HEK293 (cell line): ENCODE results near the gene NHLRC1.
A peak's percentile ranks its signal among the peaks of the same experiment; 100 is the strongest.

Experiments
- CTCF ChIA-PET: fragments of 350-600 bp; formaldehyde crosslinking; extraction: SDS; loops from one replicate; lab custom pipeline; 2021; ENCODE audit warnings: antibody characterized with exemption; lab: Yijun Ruan, JAX
- POLR2A ChIA-PET: fragments of 300-600 bp; formaldehyde crosslinking; extraction: SDS; loops from one replicate; lab custom pipeline; 2020; ENCODE audit warnings: antibody characterized with exemption, inconsistent platforms; lab: Yijun Ruan, JAX
- H3K27ac ChIP-seq: fragments of 200-500 bp; sonication (Bioruptor generic); 2 replicates; pipeline ENCODE4 v1.5.1; 2014; ENCODE audit warnings: low read depth, low read length, control low read depth, inconsistent platforms; ENCODE audit errors: extremely low read depth
- H3K36me3 ChIP-seq, 2 experiments: fragments of 200-500 bp in 1 of 2; sonication (Bioruptor generic) in 1 of 2; 1 replicate in 1 of 2; 2 replicates in 1 of 2; pipeline ENCODE4 v1.5.1; 2014 to 2017; ENCODE audit warnings: inconsistent platforms in 2 of 2, low read length in 2 of 2; ENCODE audit not compliant: control insufficient read depth in 2 of 2, insufficient read depth in 1 of 2
- H3K4me1 ChIP-seq: fragments of 200-500 bp; sonication (Bioruptor generic); 2 replicates; pipeline ENCODE4 v1.5.1; 2014; ENCODE audit warnings: mild to moderate bottlenecking, low read length, inconsistent platforms; ENCODE audit not compliant: control insufficient read depth, insufficient read depth
- H3K4me3 ChIP-seq: 2 replicates; pipeline ENCODE4 v1.5.1; 2011; ENCODE audit warnings: low read depth, mild to moderate bottlenecking, control low read depth, low read length, moderate library complexity
- H3K9me3 ChIP-seq: fragments of 200-500 bp; sonication (Bioruptor generic); 2 replicates; pipeline ENCODE4 v1.5.1; 2014; ENCODE audit warnings: low read depth, low read length, inconsistent platforms; ENCODE audit not compliant: control insufficient read depth, insufficient read depth
- EGR2 ChIP-seq: fragments of 450-650 bp; formaldehyde crosslinking; IDR thresholded peaks from 2 replicates; pipeline ENCODE4 v1.5.1; 2016; ENCODE audit warnings: low read depth, missing biosample characterization, missing genetic modification characterization
- KLF10 ChIP-seq: fragments of 450-650 bp; IDR thresholded peaks from 2 replicates; pipeline ENCODE4 v1.5.1; 2018; ENCODE audit warnings: missing biosample characterization, mild to moderate bottlenecking, missing genetic modification characterization
- KLF16 ChIP-seq: fragments of 450-650 bp; formaldehyde crosslinking; IDR thresholded peaks from 2 replicates; pipeline ENCODE4 v1.5.1; 2017; ENCODE audit warnings: missing biosample characterization, missing genetic modification characterization
- PRDM4 ChIP-seq: fragments of 450-650 bp; formaldehyde crosslinking; IDR thresholded peaks from 2 replicates; pipeline ENCODE4 v1.5.1; 2017; ENCODE audit warnings: missing biosample characterization, missing genetic modification characterization
- SP2 ChIP-seq: fragments of 450-650 bp; formaldehyde crosslinking; IDR thresholded peaks from 2 replicates; pipeline ENCODE4 v1.5.1; 2016; ENCODE audit warnings: missing biosample characterization, missing genetic modification characterization
- SP7 ChIP-seq: fragments of 450-650 bp; formaldehyde crosslinking; IDR thresholded peaks from 2 replicates; pipeline ENCODE4 v1.5.1; 2016; ENCODE audit warnings: missing biosample characterization, missing genetic modification characterization
- TRIM28 ChIP-seq: IDR thresholded peaks from 2 replicates; pipeline ENCODE4 v1.6.1; 2011; ENCODE audit warnings: low read length, control low read depth, borderline replicate concordance
- ZBTB11 ChIP-seq: fragments of 450-650 bp; formaldehyde crosslinking; conservative IDR thresholded peaks from 2 replicates; pipeline ENCODE4 v1.5.1; 2016; ENCODE audit warnings: low read depth, missing biosample characterization, missing genetic modification characterization
- ZBTB44 ChIP-seq: fragments of 450-650 bp; IDR thresholded peaks from 2 replicates; pipeline ENCODE4 v1.5.1; 2018; ENCODE audit warnings: missing biosample characterization, mild to moderate bottlenecking, missing genetic modification characterization
- ZBTB7A ChIP-seq: fragments of 450-650 bp; formaldehyde crosslinking; IDR thresholded peaks from 2 replicates; pipeline ENCODE4 v1.5.1; 2016; ENCODE audit warnings: low read depth, missing biosample characterization, missing genetic modification characterization
- ZEB2 ChIP-seq: fragments of 450-650 bp; formaldehyde crosslinking; IDR thresholded peaks from 2 replicates; pipeline ENCODE4 v1.5.1; 2016; ENCODE audit warnings: missing biosample characterization, missing genetic modification characterization
- ZNF114 ChIP-seq: fragments of 450-650 bp; formaldehyde crosslinking; IDR thresholded peaks from 2 replicates; pipeline ENCODE4 v1.5.0; 2017; ENCODE audit warnings: missing biosample characterization, missing genetic modification characterization
- ZNF175 ChIP-seq: fragments of 450-650 bp; formaldehyde crosslinking; IDR thresholded peaks from 2 replicates; pipeline ENCODE4 v1.5.1; 2016; ENCODE audit warnings: missing biosample characterization, missing genetic modification characterization
- ZNF335 ChIP-seq: fragments of 450-650 bp; formaldehyde crosslinking; conservative IDR thresholded peaks from 2 replicates; pipeline ENCODE4 v1.5.1; 2016; ENCODE audit warnings: missing biosample characterization, missing genetic modification characterization
- ZNF48 ChIP-seq: fragments of 450-650 bp; formaldehyde crosslinking; IDR thresholded peaks from 2 replicates; pipeline ENCODE4 v1.5.1; 2016; ENCODE audit warnings: missing biosample characterization, missing genetic modification characterization
- ZNF501 ChIP-seq: fragments of 450-650 bp; formaldehyde crosslinking; IDR thresholded peaks from 2 replicates; pipeline ENCODE4 v1.5.1; 2016; ENCODE audit warnings: missing biosample characterization, missing genetic modification characterization
- ZNF600 ChIP-seq: fragments of 450-650 bp; formaldehyde crosslinking; IDR thresholded peaks from 2 replicates; pipeline ENCODE4 v1.5.1; 2016; ENCODE audit warnings: missing biosample characterization, missing genetic modification characterization
- ZNF747 ChIP-seq: fragments of 450-650 bp; formaldehyde crosslinking; IDR thresholded peaks from 2 replicates; pipeline ENCODE4 v1.5.1; 2016; ENCODE audit warnings: missing biosample characterization, missing genetic modification characterization
- TF ChIP-seq, protein P1 (sequence below): fragments of 450-650 bp; formaldehyde crosslinking; IDR thresholded peaks from 2 replicates; pipeline ENCODE4 v1.5.1; 2016; ENCODE audit warnings: missing biosample characterization, missing genetic modification characterization
- TF ChIP-seq, protein P2 (sequence below): fragments of 450-650 bp; formaldehyde crosslinking; IDR thresholded peaks from 2 replicates; pipeline ENCODE4 v1.5.1; 2016; ENCODE audit warnings: missing biosample characterization, missing genetic modification characterization
- TF ChIP-seq, protein P3 (sequence below): fragments of 450-650 bp; formaldehyde crosslinking; IDR thresholded peaks from 2 replicates; pipeline ENCODE4 v1.5.1; 2016; ENCODE audit warnings: missing biosample characterization, missing genetic modification characterization, borderline replicate concordance

The NHLRC1 gene

GRCh38 chr6:18155864-18156421 lies 33.5 kb upstream of the NHLRC1 start (continued):
- TF ChIP-seq ZBTB44 (tag by site-specific recombination) (no peak), ZNF48 (tag by site-specific recombination) (no peak), ZNF335 (peak; percentile 53), ZNF175 (tag by site-specific recombination) (no peak), ZBTB7A (tag by site-specific recombination) (no peak)
- TF ChIP-seq, protein P1, sequence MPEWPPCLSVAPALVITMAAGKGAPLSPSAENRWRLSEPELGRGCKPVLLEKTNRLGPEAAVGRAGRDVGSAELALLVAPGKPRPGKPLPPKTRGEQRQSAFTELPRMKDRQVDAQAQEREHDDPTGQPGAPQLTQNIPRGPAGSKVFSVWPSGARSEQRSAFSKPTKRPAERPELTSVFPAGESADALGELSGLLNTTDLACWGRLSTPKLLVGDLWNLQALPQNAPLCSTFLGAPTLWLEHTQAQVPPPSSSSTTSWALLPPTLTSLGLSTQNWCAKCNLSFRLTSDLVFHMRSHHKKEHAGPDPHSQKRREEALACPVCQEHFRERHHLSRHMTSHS (tag by site-specific recombination): no peak

DNA sequence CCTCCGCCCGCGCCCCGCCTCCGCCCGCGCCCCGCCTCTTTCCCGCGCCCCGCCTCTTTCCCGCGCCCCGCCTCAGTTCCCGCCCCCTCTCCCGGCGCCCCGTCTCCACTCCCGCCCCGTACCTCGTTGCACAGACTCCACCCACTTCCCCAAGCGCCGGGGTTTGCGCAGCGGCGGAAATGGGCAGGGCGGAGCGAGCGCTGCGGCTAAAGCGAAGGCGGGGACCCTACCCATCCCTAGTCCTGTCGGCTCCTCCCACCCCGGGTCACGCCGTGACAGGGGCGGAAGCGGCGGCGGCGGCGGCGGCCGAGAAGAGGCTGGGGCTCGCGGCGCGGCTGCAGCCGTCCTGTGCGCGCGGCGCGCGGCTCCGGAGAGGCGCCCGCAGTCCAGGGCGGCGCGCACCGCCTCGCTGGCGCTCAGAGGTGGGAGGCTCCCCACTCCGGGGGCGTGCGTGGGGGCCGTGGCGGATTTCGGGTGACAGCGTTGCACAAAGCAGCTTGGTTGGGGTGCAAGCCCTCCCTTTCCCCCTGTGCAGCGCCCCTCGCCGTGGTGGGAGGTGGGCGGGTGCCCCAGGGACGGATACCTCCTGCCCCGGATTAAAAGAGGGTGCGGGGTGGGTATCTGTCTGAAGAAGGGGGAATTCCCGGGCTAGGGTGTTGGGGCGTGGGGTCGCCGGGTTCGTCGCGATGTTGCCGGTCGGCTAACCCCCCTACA lies 32.8 kb upstream of the NHLRC1 start, which contains the start of gene KDM1B:
Gene KDM1B (plus strand): TSS at position 273 of the 714 bp plus-strand sequence. CDS start 4,474 bp downstream, outside the sequence.
- H3K4me3 ChIP-seq: peak within 1 kb of the TSS; percentile 93
- CTCF ChIA-PET: interaction anchor here (0.5 kb wide), 1 partner anchor 103 kb away, joined by 4 read pairs; no protein-coding TSS in a partner anchor
- H3K9me3 ChIP-seq: no peaks in the 10 kb centered on the region
- H3K36me3 ChIP-seq: peaks cover 0 to 8% of the 10 kb centered on the region in 2 experiments; a peak in 2 of 3 replicates
- H3K27ac ChIP-seq: peak within 1 kb of the TSS; percentile 76
- H3K4me1 ChIP-seq: peaks cover 3% of the 10 kb centered on the region; the same call in 1 of the 2 replicates
- POLR2A ChIA-PET: interaction anchor here (0.5 to 0.8 kb wide), 3 partner anchors 13 to 277 kb away, joined by 3 to 4 read pairs (median 3); partner anchors contain the start of gene RNF144B
- TF ChIP-seq ZNF501 (tag by site-specific recombination): 0 out of 2 replicates have a peak, but pooled peaks have one; percentile 23
- peak; percentile 72 for TF ChIP-seq EGR2 (tag by site-specific recombination)
- TF ChIP-seq, protein P2, sequence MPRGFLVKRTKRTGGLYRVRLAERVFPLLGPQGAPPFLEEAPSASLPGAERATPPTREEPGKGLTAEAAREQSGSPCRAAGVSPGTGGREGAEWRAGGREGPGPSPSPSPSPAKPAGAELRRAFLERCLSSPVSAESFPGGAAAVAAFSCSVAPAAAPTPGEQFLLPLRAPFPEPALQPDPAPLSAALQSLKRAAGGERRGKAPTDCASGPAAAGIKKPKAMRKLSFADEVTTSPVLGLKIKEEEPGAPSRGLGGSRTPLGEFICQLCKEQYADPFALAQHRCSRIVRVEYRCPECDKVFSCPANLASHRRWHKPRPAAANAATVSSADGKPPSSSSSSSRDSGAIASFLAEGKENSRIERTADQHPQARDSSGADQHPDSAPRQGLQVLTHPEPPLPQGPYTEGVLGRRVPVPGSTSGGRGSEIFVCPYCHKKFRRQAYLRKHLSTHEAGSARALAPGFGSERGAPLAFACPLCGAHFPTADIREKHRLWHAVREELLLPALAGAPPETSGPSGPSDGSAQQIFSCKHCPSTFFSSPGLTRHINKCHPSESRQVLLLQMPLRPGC (tag by site-specific recombination): 0 out of 2 replicates have a peak, but pooled peaks have one; percentile 31
- TF ChIP-seq KLF16 (tag by site-specific recombination): no peak; the same call in 1 of the 2 replicates
- TF ChIP-seq ZBTB11 (tag by site-specific recombination): peak; percentile 48; the same call in 1 of the 2 replicates
- TF ChIP-seq PRDM4 (tag by site-specific recombination): 0 out of 2 replicates have a peak, but pooled peaks have one; percentile 9
- TF ChIP-seq, protein P3, sequence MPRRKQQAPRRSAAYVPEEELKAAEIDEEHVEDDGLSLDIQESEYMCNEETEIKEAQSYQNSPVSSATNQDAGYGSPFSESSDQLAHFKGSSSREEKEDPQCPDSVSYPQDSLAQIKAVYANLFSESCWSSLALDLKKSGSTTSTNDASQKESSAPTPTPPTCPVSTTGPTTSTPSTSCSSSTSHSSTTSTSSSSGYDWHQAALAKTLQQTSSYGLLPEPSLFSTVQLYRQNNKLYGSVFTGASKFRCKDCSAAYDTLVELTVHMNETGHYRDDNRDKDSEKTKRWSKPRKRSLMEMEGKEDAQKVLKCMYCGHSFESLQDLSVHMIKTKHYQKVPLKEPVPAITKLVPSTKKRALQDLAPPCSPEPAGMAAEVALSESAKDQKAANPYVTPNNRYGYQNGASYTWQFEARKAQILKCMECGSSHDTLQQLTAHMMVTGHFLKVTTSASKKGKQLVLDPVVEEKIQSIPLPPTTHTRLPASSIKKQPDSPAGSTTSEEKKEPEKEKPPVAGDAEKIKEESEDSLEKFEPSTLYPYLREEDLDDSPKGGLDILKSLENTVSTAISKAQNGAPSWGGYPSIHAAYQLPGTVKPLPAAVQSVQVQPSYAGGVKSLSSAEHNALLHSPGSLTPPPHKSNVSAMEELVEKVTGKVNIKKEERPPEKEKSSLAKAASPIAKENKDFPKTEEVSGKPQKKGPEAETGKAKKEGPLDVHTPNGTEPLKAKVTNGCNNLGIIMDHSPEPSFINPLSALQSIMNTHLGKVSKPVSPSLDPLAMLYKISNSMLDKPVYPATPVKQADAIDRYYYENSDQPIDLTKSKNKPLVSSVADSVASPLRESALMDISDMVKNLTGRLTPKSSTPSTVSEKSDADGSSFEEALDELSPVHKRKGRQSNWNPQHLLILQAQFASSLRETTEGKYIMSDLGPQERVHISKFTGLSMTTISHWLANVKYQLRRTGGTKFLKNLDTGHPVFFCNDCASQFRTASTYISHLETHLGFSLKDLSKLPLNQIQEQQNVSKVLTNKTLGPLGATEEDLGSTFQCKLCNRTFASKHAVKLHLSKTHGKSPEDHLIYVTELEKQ (tag by site-specific recombination): no peak
- TF ChIP-seq SP7 (tag by site-specific recombination): no peak
- peak; percentile 68 for TF ChIP-seq KLF10 (tag by site-specific recombination)
- no peak for TF ChIP-seq ZEB2 (tag by site-specific recombination)
- no peak for TF ChIP-seq ZNF600 (tag by site-specific recombination)
- peak; percentile 96 for TF ChIP-seq SP2
- TF ChIP-seq TRIM28: no peak
- no peak for TF ChIP-seq ZNF747 (tag by site-specific recombination)
- TF ChIP-seq ZNF114 (tag by site-specific recombination): no peak
